AG09309 (cell line): ENCODE data around the gene SLC25A42.
"Not testable (repeated sequence)": the region's sequence is repeated elsewhere in the genome, so short reads cannot be mapped to it uniquely, and the experiment has no call there.

Experiments used
- DNase-seq: peaks from one replicate; pipeline ENCODE4 v3.0.0-alpha.2; 2010; ENCODE audit warnings: low read depth
- H3K4me3 ChIP-seq: 2 replicates; pipeline ENCODE4 v1.5.1; 2011; ENCODE audit warnings: mild to moderate bottlenecking, low read depth, low read length, moderate library complexity; ENCODE audit not compliant: control insufficient read depth
- TF ChIP-seq, protein P1 (sequence below): IDR thresholded peaks from 2 replicates; pipeline ENCODE4 v1.5.1; 2011; ENCODE audit warnings: mild to moderate bottlenecking, low read depth, low read length, inconsistent platforms; ENCODE audit not compliant: insufficient read depth, control insufficient read depth; ENCODE audit errors: missing control alignments

Gene SLC25A42

DNA sequence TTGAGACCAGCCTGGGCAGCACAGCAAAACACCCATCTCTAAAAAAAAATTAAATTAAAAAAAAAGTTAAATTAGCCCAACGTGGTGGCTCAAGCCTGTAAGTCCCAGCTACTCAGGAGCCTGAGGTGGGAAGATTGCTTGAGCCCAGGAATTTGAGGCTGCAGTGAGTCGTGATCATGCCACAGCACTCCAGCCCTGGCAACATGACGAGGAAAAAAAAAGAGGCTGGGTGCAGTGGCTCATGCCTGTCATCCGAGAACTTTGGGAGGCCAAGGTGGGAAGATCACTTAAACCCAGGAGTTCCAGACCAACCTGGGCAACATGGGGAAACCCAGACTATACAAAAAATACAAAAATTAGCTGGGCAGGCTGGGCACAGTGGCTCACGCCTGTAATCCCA is 76.7 kb downstream of the SLC25A42 start:
- no peak overlapping the region for H3K4me3 ChIP-seq
- TF ChIP-seq, protein P1, sequence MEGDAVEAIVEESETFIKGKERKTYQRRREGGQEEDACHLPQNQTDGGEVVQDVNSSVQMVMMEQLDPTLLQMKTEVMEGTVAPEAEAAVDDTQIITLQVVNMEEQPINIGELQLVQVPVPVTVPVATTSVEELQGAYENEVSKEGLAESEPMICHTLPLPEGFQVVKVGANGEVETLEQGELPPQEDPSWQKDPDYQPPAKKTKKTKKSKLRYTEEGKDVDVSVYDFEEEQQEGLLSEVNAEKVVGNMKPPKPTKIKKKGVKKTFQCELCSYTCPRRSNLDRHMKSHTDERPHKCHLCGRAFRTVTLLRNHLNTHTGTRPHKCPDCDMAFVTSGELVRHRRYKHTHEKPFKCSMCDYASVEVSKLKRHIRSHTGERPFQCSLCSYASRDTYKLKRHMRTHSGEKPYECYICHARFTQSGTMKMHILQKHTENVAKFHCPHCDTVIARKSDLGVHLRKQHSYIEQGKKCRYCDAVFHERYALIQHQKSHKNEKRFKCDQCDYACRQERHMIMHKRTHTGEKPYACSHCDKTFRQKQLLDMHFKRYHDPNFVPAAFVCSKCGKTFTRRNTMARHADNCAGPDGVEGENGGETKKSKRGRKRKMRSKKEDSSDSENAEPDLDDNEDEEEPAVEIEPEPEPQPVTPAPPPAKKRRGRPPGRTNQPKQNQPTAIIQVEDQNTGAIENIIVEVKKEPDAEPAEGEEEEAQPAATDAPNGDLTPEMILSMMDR, result no peak
- DNase-seq, result no peak

DNA sequence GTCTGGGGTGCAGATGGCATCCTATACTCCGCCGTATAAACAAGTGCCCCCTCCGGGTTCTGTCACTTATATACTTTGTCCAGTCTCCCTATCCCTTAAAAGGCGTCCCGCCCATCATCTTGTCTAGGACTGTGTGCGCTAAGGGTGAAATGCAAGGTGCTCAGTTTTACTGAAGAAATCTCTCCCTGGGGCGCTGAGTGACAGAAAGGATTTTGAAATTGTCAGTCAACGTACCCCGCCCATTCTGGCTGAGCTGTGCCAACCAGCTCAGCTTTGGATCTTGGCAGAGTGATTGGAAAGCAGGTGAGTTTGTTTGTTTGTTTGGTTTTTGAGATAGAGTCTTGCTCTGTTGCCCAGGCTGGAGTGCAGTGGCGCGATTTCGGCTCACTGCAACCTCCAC is 78.6 kb downstream of the SLC25A42 start:
- TF ChIP-seq, protein P1, result no peak
- DNase-seq, result no peak
- no peak overlapping the region for H3K4me3 ChIP-seq

DNA sequence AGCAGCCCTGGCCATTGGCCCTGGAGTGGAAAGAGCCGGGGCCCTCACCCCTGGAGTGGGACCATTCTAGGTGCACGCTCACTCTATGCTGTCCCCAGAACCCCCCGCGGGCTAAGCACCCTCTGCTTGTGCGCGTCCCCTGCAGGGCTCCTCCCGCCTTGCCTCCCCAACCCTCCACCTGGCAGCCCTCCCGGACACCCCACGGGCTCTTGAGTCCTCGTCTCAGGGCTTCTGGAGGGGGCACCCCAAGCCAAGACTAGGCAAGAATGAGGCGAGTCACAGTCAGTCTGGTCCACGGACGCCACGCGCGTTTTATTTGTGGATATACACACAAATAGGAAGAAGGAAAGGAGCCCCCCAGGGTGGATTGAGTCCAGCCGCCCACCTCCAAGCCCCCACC is 81.5 kb downstream of the SLC25A42 start:
- TF ChIP-seq, protein P1, result no peak
- H3K4me3 ChIP-seq, result no peak overlapping the region
- no peak for DNase-seq

DNA sequence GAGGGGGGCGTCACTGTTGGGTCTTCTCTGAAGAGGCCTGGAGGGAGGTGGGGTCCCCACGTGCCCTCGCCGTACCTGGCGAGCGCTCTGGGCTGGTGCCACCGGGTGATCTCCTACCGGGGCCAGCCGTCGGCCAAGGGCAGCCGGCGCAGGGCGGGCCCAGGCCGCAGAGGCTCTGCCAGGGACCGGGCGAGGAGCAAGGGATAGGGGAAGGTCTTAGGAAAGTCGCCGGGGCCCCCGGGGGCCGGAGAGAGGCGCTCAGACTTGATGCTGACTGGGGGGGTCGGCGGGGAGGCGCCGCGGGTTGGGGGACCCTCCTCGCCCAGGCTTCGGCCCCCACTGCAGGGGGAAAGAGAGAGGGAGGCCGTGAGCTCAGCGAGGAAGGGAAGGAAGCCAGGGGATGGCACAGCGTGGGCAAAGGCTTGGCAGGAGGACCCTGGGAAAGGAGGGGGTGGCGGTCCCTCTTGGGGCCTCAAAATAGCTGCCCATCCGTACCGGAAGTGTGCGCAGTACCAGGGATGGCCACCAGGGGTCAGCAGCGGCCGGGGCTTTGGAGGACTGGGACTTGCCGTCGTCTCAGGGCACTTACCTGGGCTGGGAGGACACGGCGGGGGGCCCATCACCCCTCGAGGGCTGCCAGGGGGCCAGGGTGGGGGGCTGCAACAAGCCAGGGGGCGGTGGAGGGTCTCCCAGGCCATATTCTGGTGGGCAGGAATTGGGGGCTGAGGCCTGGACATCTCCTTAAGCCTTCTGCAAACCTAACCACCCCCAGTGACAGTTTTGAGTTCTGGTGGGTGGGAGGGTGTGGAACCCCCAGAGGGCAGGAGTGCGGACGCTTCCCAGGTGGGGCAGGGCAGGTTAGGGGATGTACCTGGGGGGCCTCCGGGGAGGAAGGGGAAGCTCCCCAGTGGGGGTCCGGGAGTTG is 82.2 kb downstream of the SLC25A42 start:
- no peak for DNase-seq
- TF ChIP-seq, protein P1, result peak; percentile 98
- H3K4me3 ChIP-seq, result no peak overlapping the region

DNA sequence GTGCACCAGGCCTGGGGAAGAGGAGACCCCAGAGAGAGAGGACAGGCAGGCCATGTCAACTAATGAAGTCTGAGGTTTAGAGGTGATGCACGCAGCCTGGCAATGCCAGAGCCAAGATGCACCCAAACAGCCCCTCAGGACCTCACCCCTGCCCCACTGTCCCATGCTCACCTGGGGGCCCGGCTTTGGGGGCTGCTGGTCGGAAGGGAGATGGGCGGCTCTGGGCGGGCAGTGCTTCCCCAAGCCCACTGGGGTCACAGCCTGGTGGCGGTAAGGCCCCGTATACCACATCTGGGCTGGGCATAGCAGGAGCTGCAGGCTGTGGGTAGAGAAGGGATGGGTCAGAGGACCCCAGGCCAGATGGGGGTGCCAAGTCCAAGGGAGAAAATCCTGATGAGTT is 83.1 kb downstream of the SLC25A42 start:
- H3K4me3 ChIP-seq, result no peak overlapping the region
- TF ChIP-seq, protein P1, result no peak
- DNase-seq, result no peak

DNA sequence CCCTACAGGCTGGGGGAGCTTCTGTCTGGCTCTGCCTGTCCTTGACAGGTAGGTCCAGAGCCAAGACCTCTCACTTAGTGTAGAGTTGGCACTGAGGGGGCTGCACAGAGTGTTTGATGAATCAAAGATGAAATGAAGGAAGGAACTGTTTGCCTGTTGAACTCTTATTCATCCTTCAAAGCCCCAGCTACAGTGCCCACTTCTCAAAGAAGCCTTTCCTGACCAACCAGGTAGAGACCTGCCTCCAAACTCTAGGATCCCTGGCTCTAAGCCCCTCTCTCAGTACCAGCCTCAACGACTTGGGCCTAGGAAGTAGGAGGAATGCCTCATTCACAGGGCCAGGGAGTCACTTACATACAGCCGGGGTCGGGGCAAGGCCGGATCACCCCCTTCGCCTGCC is 83.5 kb downstream of the SLC25A42 start:
- TF ChIP-seq, protein P1, result no peak
- no peak for DNase-seq
- H3K4me3 ChIP-seq, result no peak overlapping the region

DNA sequence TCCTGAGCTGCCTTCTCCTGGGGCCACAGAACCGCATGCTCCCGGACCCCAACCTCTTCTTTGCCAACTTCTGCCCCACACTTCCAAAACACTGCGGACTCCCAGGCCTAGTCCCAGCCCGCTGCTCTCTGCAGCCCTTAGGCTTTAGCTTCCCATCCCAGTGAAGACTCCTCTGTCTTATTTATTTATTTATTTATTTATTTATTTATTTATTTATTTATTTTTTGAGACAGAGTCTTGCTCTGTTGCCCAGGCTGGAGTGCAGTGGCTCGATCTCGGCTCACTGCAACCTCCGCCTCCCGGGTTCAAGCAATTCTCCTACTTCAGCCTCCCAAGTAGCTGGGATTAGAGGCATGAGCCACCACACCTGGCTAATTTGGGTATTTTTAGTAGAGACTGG is 84.7 kb downstream of the SLC25A42 start:
- not testable (repeated sequence) for H3K4me3 ChIP-seq, DNase-seq
